HEK293 (cell line): ENCODE data around the gene TBX1.

Experiments used
- CTCF ChIA-PET: fragments of 350-600 bp; formaldehyde crosslinking; extraction: SDS; loops from one replicate; lab custom pipeline; 2021; ENCODE audit warnings: antibody characterized with exemption; lab: Yijun Ruan, JAX
- POLR2A ChIA-PET: fragments of 300-600 bp; formaldehyde crosslinking; extraction: SDS; loops from one replicate; lab custom pipeline; 2020; ENCODE audit warnings: antibody characterized with exemption, inconsistent platforms; lab: Yijun Ruan, JAX
- H3K27ac ChIP-seq: fragments of 200-500 bp; sonication (Bioruptor generic); 2 replicates; pipeline ENCODE4 v1.5.1; 2014; ENCODE audit warnings: low read depth, low read length, control low read depth, inconsistent platforms; ENCODE audit errors: extremely low read depth
- H3K36me3 ChIP-seq, 2 experiments: fragments of 200-500 bp in 1 of 2; sonication (Bioruptor generic) in 1 of 2; 1 replicate in 1 of 2; 2 replicates in 1 of 2; pipeline ENCODE4 v1.5.1; 2014 to 2017; ENCODE audit warnings: inconsistent platforms in 2 of 2, low read length in 2 of 2; ENCODE audit not compliant: control insufficient read depth in 2 of 2, insufficient read depth in 1 of 2
- H3K4me1 ChIP-seq: fragments of 200-500 bp; sonication (Bioruptor generic); 2 replicates; pipeline ENCODE4 v1.5.1; 2014; ENCODE audit warnings: mild to moderate bottlenecking, low read length, inconsistent platforms; ENCODE audit not compliant: control insufficient read depth, insufficient read depth
- H3K4me3 ChIP-seq: 2 replicates; pipeline ENCODE4 v1.5.1; 2011; ENCODE audit warnings: low read depth, mild to moderate bottlenecking, control low read depth, low read length, moderate library complexity
- H3K9me3 ChIP-seq: fragments of 200-500 bp; sonication (Bioruptor generic); 2 replicates; pipeline ENCODE4 v1.5.1; 2014; ENCODE audit warnings: low read depth, low read length, inconsistent platforms; ENCODE audit not compliant: control insufficient read depth, insufficient read depth
- BCL11B ChIP-seq: fragments of 450-650 bp; formaldehyde crosslinking; IDR thresholded peaks from 2 replicates; pipeline ENCODE4 v1.5.1; 2016; ENCODE audit warnings: low read depth, missing biosample characterization, missing genetic modification characterization
- EGR2 ChIP-seq: fragments of 450-650 bp; formaldehyde crosslinking; IDR thresholded peaks from 2 replicates; pipeline ENCODE4 v1.5.1; 2016; ENCODE audit warnings: low read depth, missing biosample characterization, missing genetic modification characterization
- GLIS1 ChIP-seq: fragments of 450-650 bp; formaldehyde crosslinking; IDR thresholded peaks from 2 replicates; pipeline ENCODE4 v1.5.1; 2016; ENCODE audit warnings: missing biosample characterization, missing genetic modification characterization
- GLIS2 ChIP-seq: fragments of 450-650 bp; formaldehyde crosslinking; IDR thresholded peaks from 2 replicates; pipeline ENCODE4 v1.5.1; 2016; ENCODE audit warnings: missing biosample characterization, missing genetic modification characterization
- KLF7 ChIP-seq: fragments of 450-650 bp; formaldehyde crosslinking; IDR thresholded peaks from 2 replicates; pipeline ENCODE4 v1.5.1; 2016; ENCODE audit warnings: missing biosample characterization, missing genetic modification characterization, borderline replicate concordance
- MYNN ChIP-seq: fragments of 450-650 bp; formaldehyde crosslinking; IDR thresholded peaks from 2 replicates; pipeline ENCODE4 v1.5.1; 2016; ENCODE audit warnings: missing biosample characterization, missing genetic modification characterization, borderline replicate concordance
- SCRT1 ChIP-seq: fragments of 450-650 bp; formaldehyde crosslinking; IDR thresholded peaks from 2 replicates; pipeline ENCODE4 v1.5.1; 2016; ENCODE audit warnings: missing biosample characterization, missing genetic modification characterization, borderline replicate concordance
- SP3 ChIP-seq: fragments of 450-650 bp; formaldehyde crosslinking; IDR thresholded peaks from 2 replicates; pipeline ENCODE4 v1.5.1; 2016; ENCODE audit warnings: missing biosample characterization, missing genetic modification characterization
- ZBTB8A ChIP-seq: fragments of 450-650 bp; formaldehyde crosslinking; IDR thresholded peaks from 2 replicates; pipeline ENCODE4 v1.5.1; 2016; ENCODE audit warnings: missing biosample characterization, missing genetic modification characterization
- ZFHX2 ChIP-seq: fragments of 450-650 bp; formaldehyde crosslinking; conservative IDR thresholded peaks from 2 replicates; pipeline ENCODE4 v1.5.1; 2016; ENCODE audit warnings: missing biosample characterization, missing genetic modification characterization
- ZFP3 ChIP-seq: fragments of 450-650 bp; formaldehyde crosslinking; IDR thresholded peaks from 2 replicates; pipeline ENCODE4 v1.5.1; 2016; ENCODE audit warnings: low read depth, missing biosample characterization, missing genetic modification characterization
- ZFP41 ChIP-seq: fragments of 450-650 bp; formaldehyde crosslinking; IDR thresholded peaks from 2 replicates; pipeline ENCODE4 v1.5.1; 2016; ENCODE audit warnings: missing biosample characterization, missing genetic modification characterization, borderline replicate concordance
- ZNF140 ChIP-seq: fragments of 450-650 bp; formaldehyde crosslinking; IDR thresholded peaks from 2 replicates; pipeline ENCODE4 v1.5.1; 2016; ENCODE audit warnings: missing biosample characterization, missing genetic modification characterization
- ZNF155 ChIP-seq: fragments of 450-650 bp; formaldehyde crosslinking; IDR thresholded peaks from 2 replicates; pipeline ENCODE4 v1.5.1; 2016; ENCODE audit warnings: missing biosample characterization, missing genetic modification characterization
- ZNF157 ChIP-seq: fragments of 450-650 bp; formaldehyde crosslinking; IDR thresholded peaks from 2 replicates; pipeline ENCODE4 v1.5.1; 2016; ENCODE audit warnings: missing biosample characterization, missing genetic modification characterization
- ZNF19 ChIP-seq: fragments of 450-650 bp; formaldehyde crosslinking; IDR thresholded peaks from 2 replicates; pipeline ENCODE4; 2016; ENCODE audit warnings: missing biosample characterization, missing genetic modification characterization, low read depth
- ZNF274 ChIP-seq, 2 experiments: fragments of 200-500 bp in 1 of 2; fragments of 450-650 bp in 1 of 2; sonication (Bioruptor generic) in 1 of 2; formaldehyde crosslinking in 1 of 2; IDR thresholded peaks; 2 replicates each; pipeline versions ENCODE4 v1.5.1 to v1.6.1; 2014 to 2016; ENCODE audit warnings: borderline replicate concordance in 1 of 2, inconsistent platforms in 1 of 2, low read length in 1 of 2, missing biosample characterization in 1 of 2, missing genetic modification characterization in 1 of 2
- ZNF292 ChIP-seq: fragments of 450-650 bp; formaldehyde crosslinking; IDR thresholded peaks from 2 replicates; pipeline ENCODE4 v1.5.1; 2016; ENCODE audit warnings: low read depth, missing biosample characterization, missing genetic modification characterization, borderline replicate concordance
- ZNF423 ChIP-seq: fragments of 450-650 bp; formaldehyde crosslinking; IDR thresholded peaks from 2 replicates; pipeline ENCODE4 v1.5.1; 2016; ENCODE audit warnings: missing biosample characterization, missing genetic modification characterization
- ZNF473 ChIP-seq: fragments of 450-650 bp; formaldehyde crosslinking; IDR thresholded peaks from 2 replicates; pipeline ENCODE4 v1.5.1; 2017; ENCODE audit warnings: missing biosample characterization, missing genetic modification characterization
- ZNF585B ChIP-seq: fragments of 450-650 bp; formaldehyde crosslinking; IDR thresholded peaks from 2 replicates; pipeline ENCODE4 v1.5.1; 2016; ENCODE audit warnings: missing biosample characterization, missing genetic modification characterization
- ZNF610 ChIP-seq: fragments of 450-650 bp; formaldehyde crosslinking; IDR thresholded peaks from 2 replicates; pipeline ENCODE4 v1.5.1; 2016; ENCODE audit warnings: missing biosample characterization, missing genetic modification characterization, borderline replicate concordance
- ZNF701 ChIP-seq: fragments of 450-650 bp; formaldehyde crosslinking; IDR thresholded peaks from 2 replicates; pipeline ENCODE4 v1.5.1; 2016; ENCODE audit warnings: missing biosample characterization, missing genetic modification characterization
- ZNF707 ChIP-seq: fragments of 450-650 bp; formaldehyde crosslinking; IDR thresholded peaks from 2 replicates; pipeline ENCODE4 v1.5.1; 2016; ENCODE audit warnings: missing biosample characterization, missing genetic modification characterization
- ZNF785 ChIP-seq: fragments of 450-650 bp; formaldehyde crosslinking; IDR thresholded peaks from 2 replicates; pipeline ENCODE4 v1.5.1; 2016; ENCODE audit warnings: missing biosample characterization, missing genetic modification characterization
- ZNF792 ChIP-seq: fragments of 450-650 bp; formaldehyde crosslinking; IDR thresholded peaks from 2 replicates; pipeline ENCODE4 v1.5.1; 2016; ENCODE audit warnings: missing biosample characterization, missing genetic modification characterization
- TF ChIP-seq, protein P1 (sequence below): fragments of 450-650 bp; formaldehyde crosslinking; IDR thresholded peaks from 2 replicates; pipeline ENCODE4 v1.5.1; 2017; ENCODE audit warnings: missing biosample characterization, missing genetic modification characterization
- TF ChIP-seq, protein P2 (sequence below): fragments of 450-650 bp; formaldehyde crosslinking; IDR thresholded peaks from 2 replicates; pipeline ENCODE4 v1.5.1; 2016; ENCODE audit warnings: missing biosample characterization, missing genetic modification characterization
- TF ChIP-seq, protein P3 (sequence below): fragments of 450-650 bp; formaldehyde crosslinking; IDR thresholded peaks from 2 replicates; pipeline ENCODE4 v1.5.1; 2017; ENCODE audit warnings: missing biosample characterization, missing genetic modification characterization

TBX1 gene

DNA sequence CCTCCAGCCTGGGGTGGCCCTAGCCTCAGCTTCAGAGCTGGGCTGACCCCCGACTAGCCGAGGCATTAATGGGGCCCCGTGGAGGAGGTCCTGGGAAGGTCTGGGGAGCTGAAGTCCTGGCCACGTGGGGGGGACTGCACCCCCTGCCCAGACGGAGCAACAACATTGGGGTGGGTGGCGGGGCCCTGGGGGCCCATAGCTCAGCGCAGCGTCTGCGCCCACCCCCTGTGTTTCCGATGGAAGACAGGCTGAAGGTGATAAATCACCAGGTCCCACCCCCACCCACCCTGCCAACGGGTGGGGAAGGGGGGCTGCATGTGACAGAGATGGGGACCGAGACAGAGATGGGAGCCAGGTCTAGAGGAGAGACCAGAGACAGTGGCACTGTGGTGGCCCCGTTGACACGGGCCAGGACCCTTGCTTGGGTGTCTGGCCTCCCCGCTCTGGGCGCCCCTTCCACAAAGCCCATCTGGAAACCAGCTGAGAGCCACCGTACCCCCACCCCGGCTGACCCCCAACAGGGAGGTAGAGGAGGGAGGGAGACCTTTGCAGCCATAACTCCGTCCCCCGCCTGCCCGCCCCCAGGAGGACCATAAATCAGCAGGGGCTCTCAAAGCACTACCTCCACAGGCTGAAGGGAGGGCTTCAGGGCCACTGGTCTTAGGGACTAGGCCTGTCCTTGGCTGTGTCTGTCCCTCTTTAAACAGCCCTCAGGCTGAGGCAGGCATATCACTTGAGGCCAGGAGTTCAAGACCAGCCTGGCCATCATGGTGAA lies 29.0 kb upstream of the TBX1 start:
- no peak overlapping the region for H3K4me3 ChIP-seq
- H3K9me3 ChIP-seq, result no peaks in the 10 kb centered on the region
- ChIA-PET CTCF (interaction anchor here (0.6 to 7.5 kb wide), 45 partner anchors 10 to 782 kb away, joined by 3 to 184 read pairs (median 7); no protein-coding TSS in a partner anchor), POLR2A (interaction anchor here (1.2 to 1.6 kb wide), 4 partner anchors 123 to 222 kb away, joined by 4 to 8 read pairs (median 4); partner anchors contain the start of genes GNB1L and RTL10)
- H3K36me3 ChIP-seq, result no peaks in the 10 kb centered on the region
- no peaks in the 10 kb centered on the region for H3K4me1 ChIP-seq
- no peak overlapping the region for H3K27ac ChIP-seq
- peak; percentile 84 for TF ChIP-seq ZFHX2 (tag by site-specific recombination)
- TF ChIP-seq SCRT1 (tag by site-specific recombination), result no peak
- TF ChIP-seq MYNN (tag by site-specific recombination), result no peak
- TF ChIP-seq SP3, result no peak
- no peak for TF ChIP-seq ZNF792 (tag by site-specific recombination)
- TF ChIP-seq, protein P1, sequence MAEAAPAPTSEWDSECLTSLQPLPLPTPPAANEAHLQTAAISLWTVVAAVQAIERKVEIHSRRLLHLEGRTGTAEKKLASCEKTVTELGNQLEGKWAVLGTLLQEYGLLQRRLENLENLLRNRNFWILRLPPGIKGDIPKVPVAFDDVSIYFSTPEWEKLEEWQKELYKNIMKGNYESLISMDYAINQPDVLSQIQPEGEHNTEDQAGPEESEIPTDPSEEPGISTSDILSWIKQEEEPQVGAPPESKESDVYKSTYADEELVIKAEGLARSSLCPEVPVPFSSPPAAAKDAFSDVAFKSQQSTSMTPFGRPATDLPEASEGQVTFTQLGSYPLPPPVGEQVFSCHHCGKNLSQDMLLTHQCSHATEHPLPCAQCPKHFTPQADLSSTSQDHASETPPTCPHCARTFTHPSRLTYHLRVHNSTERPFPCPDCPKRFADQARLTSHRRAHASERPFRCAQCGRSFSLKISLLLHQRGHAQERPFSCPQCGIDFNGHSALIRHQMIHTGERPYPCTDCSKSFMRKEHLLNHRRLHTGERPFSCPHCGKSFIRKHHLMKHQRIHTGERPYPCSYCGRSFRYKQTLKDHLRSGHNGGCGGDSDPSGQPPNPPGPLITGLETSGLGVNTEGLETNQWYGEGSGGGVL, result peak; percentile 54
- TF ChIP-seq GLIS2 (tag by site-specific recombination), result peak; percentile 36; the same call in 1 of the 2 replicates
- no peak for TF ChIP-seq KLF7
- no peak; the same call in 1 of the 2 replicates for TF ChIP-seq ZNF423
- no peak for TF ChIP-seq ZNF140 (tag by site-specific recombination)
- TF ChIP-seq, protein P2, sequence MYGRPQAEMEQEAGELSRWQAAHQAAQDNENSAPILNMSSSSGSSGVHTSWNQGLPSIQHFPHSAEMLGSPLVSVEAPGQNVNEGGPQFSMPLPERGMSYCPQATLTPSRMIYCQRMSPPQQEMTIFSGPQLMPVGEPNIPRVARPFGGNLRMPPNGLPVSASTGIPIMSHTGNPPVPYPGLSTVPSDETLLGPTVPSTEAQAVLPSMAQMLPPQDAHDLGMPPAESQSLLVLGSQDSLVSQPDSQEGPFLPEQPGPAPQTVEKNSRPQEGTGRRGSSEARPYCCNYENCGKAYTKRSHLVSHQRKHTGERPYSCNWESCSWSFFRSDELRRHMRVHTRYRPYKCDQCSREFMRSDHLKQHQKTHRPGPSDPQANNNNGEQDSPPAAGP (tag by site-specific recombination), result peak; percentile 49; the same call in 1 of the 2 replicates
- no peak for TF ChIP-seq ZFP3 (tag by site-specific recombination)
- no peak for TF ChIP-seq ZNF292 (tag by site-specific recombination)
- peak; percentile 50 for TF ChIP-seq ZBTB8A (tag by site-specific recombination)
- TF ChIP-seq ZNF274 (IDR thresholded peaks at IDR 0.05; ENCODE audit: low read length), result no peak
- TF ChIP-seq ZNF274 (tag by site-specific recombination; IDR thresholded peaks at IDR 0.05; ENCODE audit: borderline replicate concordance), result no peak
- no peak for TF ChIP-seq ZNF155 (tag by site-specific recombination)
- no peak for TF ChIP-seq ZNF157
- TF ChIP-seq ZNF610 (tag by site-specific recombination), result no peak
- no peak; the same call in 1 of the 2 replicates for TF ChIP-seq BCL11B (tag by site-specific recombination)
- TF ChIP-seq ZNF785, result no peak
- peak; percentile 80; the same call in 1 of the 2 replicates for TF ChIP-seq EGR2 (tag by site-specific recombination)
- peak; percentile 75 for TF ChIP-seq GLIS1 (tag by site-specific recombination)
- TF ChIP-seq, protein P3, sequence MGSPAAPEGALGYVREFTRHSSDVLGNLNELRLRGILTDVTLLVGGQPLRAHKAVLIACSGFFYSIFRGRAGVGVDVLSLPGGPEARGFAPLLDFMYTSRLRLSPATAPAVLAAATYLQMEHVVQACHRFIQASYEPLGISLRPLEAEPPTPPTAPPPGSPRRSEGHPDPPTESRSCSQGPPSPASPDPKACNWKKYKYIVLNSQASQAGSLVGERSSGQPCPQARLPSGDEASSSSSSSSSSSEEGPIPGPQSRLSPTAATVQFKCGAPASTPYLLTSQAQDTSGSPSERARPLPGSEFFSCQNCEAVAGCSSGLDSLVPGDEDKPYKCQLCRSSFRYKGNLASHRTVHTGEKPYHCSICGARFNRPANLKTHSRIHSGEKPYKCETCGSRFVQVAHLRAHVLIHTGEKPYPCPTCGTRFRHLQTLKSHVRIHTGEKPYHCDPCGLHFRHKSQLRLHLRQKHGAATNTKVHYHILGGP (tag by site-specific recombination), result no peak
- TF ChIP-seq ZNF585B (tag by site-specific recombination), result no peak
- TF ChIP-seq ZNF473 (tag by site-specific recombination), result no peak
- no peak for TF ChIP-seq ZFP41 (tag by site-specific recombination)
- TF ChIP-seq ZNF19 (tag by site-specific recombination), result no peak
- no peak for TF ChIP-seq ZNF707 (tag by site-specific recombination)
- no peak for TF ChIP-seq ZNF701 (tag by site-specific recombination)
